ENCODE results near the gene SLC13A1.

GRCh38 chr7:123230147-123230546 is 30.4 kb upstream of the SLC13A1 start:
- TF ChIP-seq CTCF (conservative IDR thresholded peaks at IDR 0.05; ENCODE audit: low read depth in 2 of 2) (no peak), POLR2AphosphoS5 (IDR thresholded peaks at IDR 0.05; ENCODE audit: low read depth) (no peak), EZH2 (IDR thresholded peaks at IDR 0.05; ENCODE audit: low read depth, unreplicated experiment) (no peak), CREB1 (CRISPR knock-in tag; IDR thresholded peaks at IDR 0.05; ENCODE audit: low read depth) (no peak), EZH2phosphoT487 (IDR thresholded peaks at IDR 0.05; ENCODE audit: unreplicated experiment) (no peak), JUNB (IDR thresholded peaks at IDR 0.05; ENCODE audit: unreplicated experiment) (no peak), REST (IDR thresholded peaks at IDR 0.05; ENCODE audit: unreplicated experiment) (no peak), ZNF114 (CRISPR knock-in tag; IDR thresholded peaks at IDR 0.05) (no peak), ETS1 (IDR thresholded peaks at IDR 0.05) (no peak)

Data from GM23338 (cell line).